ENCODE measurements around the gene SORCS2. TPM values are rescaled to one million over a fixed set of nuclear protein-coding genes. Genes with fewer than 3 reads are reported as not detected.

The SORCS2 gene
- total RNA-seq, 1 donor from 2014 or later = 13.4 TPM

- Mint-ChIP-seq H3K36me3 (no peaks in the 10 kb centered on the region), H3K9me3 (no peaks in the 10 kb centered on the region), H3K27ac (no peak overlapping the region), H3K4me1 (ENCODE audit: unreplicated experiment) (peaks cover 21% of the 10 kb centered on the region), H3K4me3 (no peak overlapping the region), H3K27me3 (peaks cover 15% of the 10 kb centered on the region)
- TF ChIP-seq, protein P1, sequence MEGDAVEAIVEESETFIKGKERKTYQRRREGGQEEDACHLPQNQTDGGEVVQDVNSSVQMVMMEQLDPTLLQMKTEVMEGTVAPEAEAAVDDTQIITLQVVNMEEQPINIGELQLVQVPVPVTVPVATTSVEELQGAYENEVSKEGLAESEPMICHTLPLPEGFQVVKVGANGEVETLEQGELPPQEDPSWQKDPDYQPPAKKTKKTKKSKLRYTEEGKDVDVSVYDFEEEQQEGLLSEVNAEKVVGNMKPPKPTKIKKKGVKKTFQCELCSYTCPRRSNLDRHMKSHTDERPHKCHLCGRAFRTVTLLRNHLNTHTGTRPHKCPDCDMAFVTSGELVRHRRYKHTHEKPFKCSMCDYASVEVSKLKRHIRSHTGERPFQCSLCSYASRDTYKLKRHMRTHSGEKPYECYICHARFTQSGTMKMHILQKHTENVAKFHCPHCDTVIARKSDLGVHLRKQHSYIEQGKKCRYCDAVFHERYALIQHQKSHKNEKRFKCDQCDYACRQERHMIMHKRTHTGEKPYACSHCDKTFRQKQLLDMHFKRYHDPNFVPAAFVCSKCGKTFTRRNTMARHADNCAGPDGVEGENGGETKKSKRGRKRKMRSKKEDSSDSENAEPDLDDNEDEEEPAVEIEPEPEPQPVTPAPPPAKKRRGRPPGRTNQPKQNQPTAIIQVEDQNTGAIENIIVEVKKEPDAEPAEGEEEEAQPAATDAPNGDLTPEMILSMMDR (conservative IDR thresholded peaks at IDR 0.05) = peak; percentile 20
- DNase-seq (ENCODE audit: extremely low spot score, unreplicated experiment) = no peak
These were observed 24.6 kb upstream of the SORCS2 start for GRCh38 chr4:7167706-7168105.

- H3K4me1 Mint-ChIP-seq (ENCODE audit: unreplicated experiment) = peaks cover 21% of the 10 kb centered on the region
- no peak overlapping the region for H3K4me3 Mint-ChIP-seq
- DNase-seq (ENCODE audit: extremely low spot score, unreplicated experiment) = no peak
These were observed 24.2 kb upstream of the SORCS2 start for GRCh38 chr4:7168106-7168505.

GRCh38 chr4:7169134-7169533 lies 23.2 kb upstream of the SORCS2 start:
- Mint-ChIP-seq H3K36me3 (no peaks in the 10 kb centered on the region), H3K4me3 (no peak overlapping the region), H3K4me1 (ENCODE audit: unreplicated experiment) (peaks cover 21% of the 10 kb centered on the region), H3K27ac (no peak overlapping the region), H3K9me3 (no peaks in the 10 kb centered on the region), H3K27me3 (peaks cover 15% of the 10 kb centered on the region)
- no peak for DNase-seq (ENCODE audit: extremely low spot score, unreplicated experiment)
- TF ChIP-seq, protein P1 (conservative IDR thresholded peaks at IDR 0.05) = no peak

More at GRCh38 chr4:7168106-7168505, 24.2 kb upstream of the SORCS2 start:
- H3K27ac Mint-ChIP-seq = no peak overlapping the region
- H3K36me3 Mint-ChIP-seq = no peaks in the 10 kb centered on the region
- H3K9me3 Mint-ChIP-seq = no peaks in the 10 kb centered on the region
- TF ChIP-seq, protein P1 (conservative IDR thresholded peaks at IDR 0.05) = no peak
- peaks cover 15% of the 10 kb centered on the region for H3K27me3 Mint-ChIP-seq

DNA sequence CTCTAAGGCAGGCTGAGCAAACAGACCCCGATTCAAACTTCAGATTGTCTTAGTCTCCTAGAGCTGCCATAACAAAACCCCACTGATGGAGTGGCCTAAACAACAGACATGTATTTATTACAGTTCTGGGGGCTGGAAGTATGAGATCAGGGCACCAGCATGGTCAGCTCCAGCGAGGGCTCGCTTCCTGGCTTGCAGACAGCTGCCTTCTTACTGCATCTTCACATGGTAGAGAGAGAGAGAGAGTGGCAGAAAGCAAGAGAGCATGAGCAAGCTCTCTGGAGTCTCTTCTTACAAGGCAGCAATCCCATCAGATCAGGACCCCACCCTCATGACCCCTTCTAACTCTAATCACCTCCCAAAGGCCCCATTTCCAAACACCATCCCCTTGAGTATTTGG lies 22.3 kb upstream of the SORCS2 start:
- H3K27ac Mint-ChIP-seq = no peak overlapping the region
- TF ChIP-seq, protein P1 (conservative IDR thresholded peaks at IDR 0.05) = no peak
- peaks cover 15% of the 10 kb centered on the region for H3K27me3 Mint-ChIP-seq
- no peak for DNase-seq (ENCODE audit: extremely low spot score, unreplicated experiment)
- H3K9me3 Mint-ChIP-seq = no peaks in the 10 kb centered on the region
- no peaks in the 10 kb centered on the region for H3K36me3 Mint-ChIP-seq
- no peak overlapping the region for H3K4me3 Mint-ChIP-seq
- peaks cover 21% of the 10 kb centered on the region for H3K4me1 Mint-ChIP-seq (ENCODE audit: unreplicated experiment)

DNA sequence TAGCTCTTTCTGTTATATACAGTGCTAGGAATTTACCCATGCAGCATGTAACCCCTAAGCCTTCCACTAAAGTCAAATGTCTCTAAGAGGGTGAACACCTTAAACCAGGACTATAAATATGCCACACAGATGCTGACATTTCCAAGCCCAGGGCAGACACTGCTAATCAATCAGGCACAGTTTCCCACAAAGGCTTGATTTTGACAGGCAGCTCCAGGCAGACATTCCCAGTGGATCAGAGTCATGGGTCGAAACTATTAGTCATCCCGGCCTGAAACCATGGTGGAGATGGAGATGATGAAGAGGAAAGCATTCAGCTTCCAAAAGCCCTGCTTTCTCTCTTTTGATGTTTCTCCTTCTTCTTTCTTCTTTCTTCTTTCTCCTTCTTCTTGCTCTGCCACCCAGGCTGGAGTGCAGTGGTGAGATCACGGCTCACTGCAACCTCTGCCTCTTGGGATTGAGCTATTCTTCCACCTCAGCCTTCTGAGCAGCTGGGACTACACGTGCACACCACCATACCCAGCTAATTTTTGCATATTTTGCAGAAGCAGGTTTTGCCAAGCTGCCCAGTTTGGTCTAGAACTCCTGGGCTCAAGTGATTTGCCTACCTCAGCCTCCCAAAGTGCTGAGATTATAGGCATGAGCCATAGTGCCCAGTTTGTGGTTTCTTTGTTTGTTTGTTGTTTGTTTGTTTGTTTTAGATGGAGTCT lies 21.0 kb upstream of the SORCS2 start:
- H3K27ac Mint-ChIP-seq = no peak overlapping the region
- peaks cover 21% of the 10 kb centered on the region for H3K4me1 Mint-ChIP-seq (ENCODE audit: unreplicated experiment)
- H3K4me3 Mint-ChIP-seq = no peak overlapping the region
- no peaks in the 10 kb centered on the region for H3K36me3 Mint-ChIP-seq
- DNase-seq (ENCODE audit: extremely low spot score, unreplicated experiment) = no peak
- H3K9me3 Mint-ChIP-seq = no peaks in the 10 kb centered on the region
- TF ChIP-seq, protein P1 (conservative IDR thresholded peaks at IDR 0.05) = no peak
- peaks cover 17% of the 10 kb centered on the region for H3K27me3 Mint-ChIP-seq
